GM08714 (cell line): ENCODE data around the gene MYORG.

ENCODE experiments used
- H3K4me3 ChIP-seq: fragments of 200-500 bp; sonication (Bioruptor generic); 2 replicates; pipeline ENCODE4 v1.5.1; 2014; ENCODE audit warnings: mild to moderate bottlenecking, low read length, inconsistent platforms
- ZNF274 ChIP-seq: IDR thresholded peaks from 2 replicates; pipeline ENCODE4 v1.6.1; 2012; ENCODE audit warnings: mild to moderate bottlenecking, low read depth, low read length

Gene MYORG

GRCh38 chr9:34376596-34377403 lies at the start of gene MYORG:
TSS of gene MYORG (minus strand) at chr9:34376898. CDS start at chr9:34372943, 3,955 bp downstream.
- TF ChIP-seq ZNF274: no peak
- peak within 1 kb of the TSS; percentile 59; the same call in 1 of the 2 replicates for H3K4me3 ChIP-seq

GRCh38 chr9:34419716-34420504 lies 43.2 kb upstream of the MYORG start:
- no peak for TF ChIP-seq ZNF274
- no peak overlapping the region for H3K4me3 ChIP-seq

GRCh38 chr9:34417734-34418133 lies 41.0 kb upstream of the MYORG start:
- no peak for TF ChIP-seq ZNF274
- H3K4me3 ChIP-seq: no peak overlapping the region

GRCh38 chr9:34413231-34413852 lies 36.6 kb upstream of the MYORG start:
- no peak for TF ChIP-seq ZNF274
- no peak overlapping the region for H3K4me3 ChIP-seq

- no peak overlapping the region for H3K4me3 ChIP-seq
- TF ChIP-seq ZNF274: no peak
Observed at GRCh38 chr9:34412336-34412735, 35.6 kb upstream of the MYORG start.

GRCh38 chr9:34409154-34409553 lies 32.5 kb upstream of the MYORG start:
- H3K4me3 ChIP-seq: no peak overlapping the region
- no peak for TF ChIP-seq ZNF274

- TF ChIP-seq ZNF274: no peak
- no peak overlapping the region for H3K4me3 ChIP-seq
Observed at GRCh38 chr9:34408173-34408572, 31.5 kb upstream of the MYORG start.

- no peak overlapping the region for H3K4me3 ChIP-seq
- no peak for TF ChIP-seq ZNF274
Observed at GRCh38 chr9:34406219-34406618, 29.5 kb upstream of the MYORG start.

GRCh38 chr9:34405719-34406118 lies 29.0 kb upstream of the MYORG start:
- no peak for TF ChIP-seq ZNF274
- no peak overlapping the region for H3K4me3 ChIP-seq

- no peak for TF ChIP-seq ZNF274
- no peak overlapping the region for H3K4me3 ChIP-seq
Observed at GRCh38 chr9:34403554-34404380, 27.1 kb upstream of the MYORG start.

- no peak overlapping the region for H3K4me3 ChIP-seq
- TF ChIP-seq ZNF274: no peak
Observed at GRCh38 chr9:34400686-34401602, 24.2 kb upstream of the MYORG start.

- no peak overlapping the region for H3K4me3 ChIP-seq
- TF ChIP-seq ZNF274: no peak
Observed at GRCh38 chr9:34400275-34400674, 23.6 kb upstream of the MYORG start.

GRCh38 chr9:34399729-34400128 lies 23.0 kb upstream of the MYORG start:
- no peak overlapping the region for H3K4me3 ChIP-seq
- no peak for TF ChIP-seq ZNF274
